Measurements from ENCODE around the gene TRIP11. TPM values are rescaled to one million over a fixed set of nuclear protein-coding genes. Genes with fewer than 3 reads are reported as not detected.
"Not testable (repeated sequence)": the region's sequence is repeated elsewhere in the genome, so short reads cannot be mapped to it uniquely, and the experiment has no call there.

TRIP11 gene
- total RNA-seq, 1 experiment from 2014 or later = 37.3 TPM

DNA sequence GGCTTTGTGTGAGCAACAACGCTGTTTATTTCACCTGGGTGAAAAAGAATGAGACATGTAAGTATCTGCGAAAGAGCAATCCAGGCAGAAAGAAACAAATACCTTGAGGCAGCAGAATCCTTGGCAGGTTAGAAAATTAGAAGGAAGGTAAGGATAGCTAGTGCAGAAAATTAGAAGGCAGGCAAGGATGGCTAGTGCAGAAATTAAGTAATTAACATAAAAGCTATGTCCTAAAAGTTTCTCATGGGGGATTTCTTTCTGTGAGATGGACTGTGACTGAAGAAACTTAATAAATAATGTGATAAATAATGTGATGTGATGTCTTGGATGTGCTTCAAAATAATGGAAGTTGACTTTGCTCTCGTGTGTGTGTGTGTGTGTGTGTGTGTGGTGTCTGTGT, 9.9 kb upstream of the TRIP11 start:
- ChIA-PET POLR2A (interaction anchor here (0.5 to 0.7 kb wide), 3 partner anchors 74 to 271 kb away, joined by 3 to 4 read pairs (median 3); no protein-coding TSS in a partner anchor), CTCF (no interaction called here)
- H3K27ac ChIP-seq (ENCODE audit: low read length) = no peak overlapping the region
- H3K36me3 ChIP-seq (ENCODE audit: control insufficient read depth, insufficient read depth, low read length) = no peaks in the 10 kb centered on the region
- in situ Hi-C loops (cut with HindIII; ENCODE audit: low pct_unique_long_range_greater_than_20kb, low sequenced_read_pairs) (no loop called here), intact Hi-C loops (cut with micrococcal nuclease; ENCODE audit: unreplicated experiment) (no loop called here)
- H3K9me3 ChIP-seq (ENCODE audit: control insufficient read depth, insufficient read depth, low read depth, low read length) = no peaks in the 10 kb centered on the region
- no peak for ATAC-seq
- DNase-seq (ENCODE audit: low read depth, low spot score) = no peak
- H3K27me3 ChIP-seq (ENCODE audit: control insufficient read depth, insufficient read depth, low read length) = no peaks in the 10 kb centered on the region
- H3K4me1 ChIP-seq (ENCODE audit: control insufficient read depth, insufficient read depth, low read length) = no peaks in the 10 kb centered on the region
- BruUV-seq (replicated peaks) = no TSS peak
- no peak overlapping the region for H3K4me3 ChIP-seq (ENCODE audit: low read depth in 2 of 2, low read length in 2 of 2)
- TF ChIP-seq, protein P1, sequence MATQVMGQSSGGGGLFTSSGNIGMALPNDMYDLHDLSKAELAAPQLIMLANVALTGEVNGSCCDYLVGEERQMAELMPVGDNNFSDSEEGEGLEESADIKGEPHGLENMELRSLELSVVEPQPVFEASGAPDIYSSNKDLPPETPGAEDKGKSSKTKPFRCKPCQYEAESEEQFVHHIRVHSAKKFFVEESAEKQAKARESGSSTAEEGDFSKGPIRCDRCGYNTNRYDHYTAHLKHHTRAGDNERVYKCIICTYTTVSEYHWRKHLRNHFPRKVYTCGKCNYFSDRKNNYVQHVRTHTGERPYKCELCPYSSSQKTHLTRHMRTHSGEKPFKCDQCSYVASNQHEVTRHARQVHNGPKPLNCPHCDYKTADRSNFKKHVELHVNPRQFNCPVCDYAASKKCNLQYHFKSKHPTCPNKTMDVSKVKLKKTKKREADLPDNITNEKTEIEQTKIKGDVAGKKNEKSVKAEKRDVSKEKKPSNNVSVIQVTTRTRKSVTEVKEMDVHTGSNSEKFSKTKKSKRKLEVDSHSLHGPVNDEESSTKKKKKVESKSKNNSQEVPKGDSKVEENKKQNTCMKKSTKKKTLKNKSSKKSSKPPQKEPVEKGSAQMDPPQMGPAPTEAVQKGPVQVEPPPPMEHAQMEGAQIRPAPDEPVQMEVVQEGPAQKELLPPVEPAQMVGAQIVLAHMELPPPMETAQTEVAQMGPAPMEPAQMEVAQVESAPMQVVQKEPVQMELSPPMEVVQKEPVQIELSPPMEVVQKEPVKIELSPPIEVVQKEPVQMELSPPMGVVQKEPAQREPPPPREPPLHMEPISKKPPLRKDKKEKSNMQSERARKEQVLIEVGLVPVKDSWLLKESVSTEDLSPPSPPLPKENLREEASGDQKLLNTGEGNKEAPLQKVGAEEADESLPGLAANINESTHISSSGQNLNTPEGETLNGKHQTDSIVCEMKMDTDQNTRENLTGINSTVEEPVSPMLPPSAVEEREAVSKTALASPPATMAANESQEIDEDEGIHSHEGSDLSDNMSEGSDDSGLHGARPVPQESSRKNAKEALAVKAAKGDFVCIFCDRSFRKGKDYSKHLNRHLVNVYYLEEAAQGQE (IDR thresholded peaks at IDR 0.05; ENCODE audit: insufficient read depth in 1 of 2, low read depth in 2 of 2, low read length in 1 of 2) = no peak
- TF ChIP-seq SIN3A (IDR thresholded peaks at IDR 0.05; ENCODE audit: borderline replicate concordance, insufficient read depth, low read depth, low read length) = no peak
- TF ChIP-seq TCF7L2 (IDR thresholded peaks at IDR 0.05; ENCODE audit: low read depth, low read length) = no peak
- no peak for TF ChIP-seq POLR2AphosphoS5 (IDR thresholded peaks at IDR 0.05; ENCODE audit: low read depth, low read length)
- TF ChIP-seq, protein P2, sequence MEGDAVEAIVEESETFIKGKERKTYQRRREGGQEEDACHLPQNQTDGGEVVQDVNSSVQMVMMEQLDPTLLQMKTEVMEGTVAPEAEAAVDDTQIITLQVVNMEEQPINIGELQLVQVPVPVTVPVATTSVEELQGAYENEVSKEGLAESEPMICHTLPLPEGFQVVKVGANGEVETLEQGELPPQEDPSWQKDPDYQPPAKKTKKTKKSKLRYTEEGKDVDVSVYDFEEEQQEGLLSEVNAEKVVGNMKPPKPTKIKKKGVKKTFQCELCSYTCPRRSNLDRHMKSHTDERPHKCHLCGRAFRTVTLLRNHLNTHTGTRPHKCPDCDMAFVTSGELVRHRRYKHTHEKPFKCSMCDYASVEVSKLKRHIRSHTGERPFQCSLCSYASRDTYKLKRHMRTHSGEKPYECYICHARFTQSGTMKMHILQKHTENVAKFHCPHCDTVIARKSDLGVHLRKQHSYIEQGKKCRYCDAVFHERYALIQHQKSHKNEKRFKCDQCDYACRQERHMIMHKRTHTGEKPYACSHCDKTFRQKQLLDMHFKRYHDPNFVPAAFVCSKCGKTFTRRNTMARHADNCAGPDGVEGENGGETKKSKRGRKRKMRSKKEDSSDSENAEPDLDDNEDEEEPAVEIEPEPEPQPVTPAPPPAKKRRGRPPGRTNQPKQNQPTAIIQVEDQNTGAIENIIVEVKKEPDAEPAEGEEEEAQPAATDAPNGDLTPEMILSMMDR (IDR thresholded peaks at IDR 0.05) = no peak

GRCh38 chr14:92049221-92049620, 9.4 kb upstream of the TRIP11 start:
- H3K4me3 ChIP-seq (ENCODE audit: low read depth in 2 of 2, low read length in 2 of 2); BruUV-seq (replicated peaks); POLR2A ChIA-PET; DNase-seq (ENCODE audit: low read depth, low spot score); H3K4me1 ChIP-seq (ENCODE audit: control insufficient read depth, insufficient read depth, low read length); H3K27me3 ChIP-seq (ENCODE audit: control insufficient read depth, insufficient read depth, low read length); CTCF ChIA-PET; H3K36me3 ChIP-seq (ENCODE audit: control insufficient read depth, insufficient read depth, low read length); in situ Hi-C loops (cut with HindIII; ENCODE audit: low pct_unique_long_range_greater_than_20kb, low sequenced_read_pairs); ATAC-seq; intact Hi-C loops (cut with micrococcal nuclease; ENCODE audit: unreplicated experiment); H3K9me3 ChIP-seq (ENCODE audit: control insufficient read depth, insufficient read depth, low read depth, low read length); H3K27ac ChIP-seq (ENCODE audit: low read length): not testable (repeated sequence)

DNA sequence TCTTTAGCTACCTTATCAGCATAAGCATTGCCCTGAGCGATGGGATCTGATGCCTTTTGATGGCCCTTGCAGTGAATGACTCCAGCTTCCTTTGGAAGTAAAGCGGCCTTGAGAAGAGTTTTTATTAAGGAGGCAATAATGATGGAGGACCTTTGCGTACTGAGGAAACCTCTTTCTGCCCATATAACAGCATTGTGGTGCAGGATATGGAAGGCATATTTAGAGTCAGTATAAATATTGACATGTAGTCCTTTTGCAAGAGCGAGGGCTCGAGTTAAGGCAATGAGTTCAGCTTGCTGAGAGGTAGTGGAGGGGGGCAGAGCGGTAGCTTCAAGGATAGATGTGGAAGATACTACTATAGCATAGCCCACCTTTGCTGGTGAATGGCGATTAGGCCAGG, 6.0 kb upstream of the TRIP11 start:
- intact Hi-C loops (cut with micrococcal nuclease; ENCODE audit: unreplicated experiment); ATAC-seq; BruUV-seq (replicated peaks): not testable (repeated sequence)

DNA sequence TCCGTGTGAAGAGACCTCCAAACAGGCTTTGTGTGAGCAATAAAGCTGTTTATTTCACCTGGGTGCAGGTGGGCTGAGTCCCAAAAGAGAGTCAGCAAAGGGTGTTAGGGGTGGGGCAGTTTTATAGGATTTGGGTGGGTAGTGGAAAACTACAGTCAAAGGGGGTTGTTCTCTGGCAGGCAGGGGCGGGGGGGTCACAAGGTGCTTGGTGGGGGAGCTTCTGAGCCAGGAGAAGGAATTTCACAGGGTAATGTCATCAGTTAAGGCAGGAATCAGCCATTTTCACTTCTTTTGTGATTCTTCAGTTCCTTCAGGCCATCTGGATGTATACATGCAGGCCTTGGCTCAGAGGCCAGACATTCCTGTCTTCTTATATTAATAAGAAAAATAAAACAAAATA, 1.9 kb upstream of the TRIP11 start:
- intact Hi-C loops (cut with micrococcal nuclease; ENCODE audit: unreplicated experiment) = loop anchor here (2.0 kb wide), 1 partner anchor 65 kb away; the partner anchor contains the start of gene ATXN3
- not testable (repeated sequence) for DNase-seq (ENCODE audit: low read depth, low spot score)

More for the DNA sequence above, 6.0 kb upstream of the TRIP11 start:
- POLR2A ChIA-PET; H3K9me3 ChIP-seq (ENCODE audit: control insufficient read depth, insufficient read depth, low read depth, low read length); H3K4me1 ChIP-seq (ENCODE audit: control insufficient read depth, insufficient read depth, low read length); H3K27ac ChIP-seq (ENCODE audit: low read length); H3K36me3 ChIP-seq (ENCODE audit: control insufficient read depth, insufficient read depth, low read length); in situ Hi-C loops (cut with HindIII; ENCODE audit: low pct_unique_long_range_greater_than_20kb, low sequenced_read_pairs); H3K27me3 ChIP-seq (ENCODE audit: control insufficient read depth, insufficient read depth, low read length); DNase-seq (ENCODE audit: low read depth, low spot score); H3K4me3 ChIP-seq (ENCODE audit: low read depth in 2 of 2, low read length in 2 of 2); CTCF ChIA-PET: not testable (repeated sequence)

More for the DNA sequence above, 1.9 kb upstream of the TRIP11 start:
- in situ Hi-C loops (cut with HindIII; ENCODE audit: low pct_unique_long_range_greater_than_20kb, low sequenced_read_pairs); H3K4me3 ChIP-seq (ENCODE audit: low read depth in 2 of 2, low read length in 2 of 2); H3K27ac ChIP-seq (ENCODE audit: low read length); H3K27me3 ChIP-seq (ENCODE audit: control insufficient read depth, insufficient read depth, low read length); BruUV-seq (replicated peaks); H3K36me3 ChIP-seq (ENCODE audit: control insufficient read depth, insufficient read depth, low read length); POLR2A ChIA-PET; H3K9me3 ChIP-seq (ENCODE audit: control insufficient read depth, insufficient read depth, low read depth, low read length); H3K4me1 ChIP-seq (ENCODE audit: control insufficient read depth, insufficient read depth, low read length); ATAC-seq; CTCF ChIA-PET: not testable (repeated sequence)

All from Panc1 (cell line).